NCI-H187 (cell line): ENCODE measurements around the gene IL17RD.

Source experiments
- DNase-seq, 2 experiments: peaks; one replicate each; lab custom pipeline; 2025; lab: John Stamatoyannopoulos, UW

The IL17RD gene

GRCh38 chr3:57158813-57159738, 6.1 kb downstream of the IL17RD start:
- DNase-seq, result no peak

GRCh38 chr3:57158325-57158724, 6.8 kb downstream of the IL17RD start:
- no peak for DNase-seq

- no peak for DNase-seq
Measured at GRCh38 chr3:57157545-57157944, 7.6 kb downstream of the IL17RD start.

- DNase-seq, result no peak
Measured at GRCh38 chr3:57155310-57155643, 9.9 kb downstream of the IL17RD start.

GRCh38 chr3:57154470-57155309, 10.5 kb downstream of the IL17RD start:
- DNase-seq, result no peak

- no peak for DNase-seq
Measured at GRCh38 chr3:57152151-57153143, 12.7 kb downstream of the IL17RD start.

GRCh38 chr3:57151749-57152148, 13.4 kb downstream of the IL17RD start:
- no peak for DNase-seq

GRCh38 chr3:57151021-57151449, 14.1 kb downstream of the IL17RD start:
- no peak for DNase-seq

GRCh38 chr3:57150113-57150581, 15.0 kb downstream of the IL17RD start:
- DNase-seq, result no peak

- DNase-seq, result no peak
Measured at GRCh38 chr3:57147071-57147470, 18.1 kb downstream of the IL17RD start.

- DNase-seq, result no peak
Measured at GRCh38 chr3:57145852-57146251, 19.3 kb downstream of the IL17RD start.

GRCh38 chr3:57144952-57145351, 20.2 kb downstream of the IL17RD start:
- DNase-seq, result no peak

- no peak for DNase-seq
Measured at GRCh38 chr3:57143886-57144459, 21.2 kb downstream of the IL17RD start.

- no peak for DNase-seq
Measured at GRCh38 chr3:57142411-57142723, 22.8 kb downstream of the IL17RD start.

- no peak for DNase-seq
Measured at GRCh38 chr3:57141719-57142410, 23.3 kb downstream of the IL17RD start.

GRCh38 chr3:57140894-57141293, 24.3 kb downstream of the IL17RD start:
- DNase-seq, result no peak

- DNase-seq, result no peak
Measured at GRCh38 chr3:57135964-57136719, 29.0 kb downstream of the IL17RD start.

GRCh38 chr3:57133157-57133556, 32.0 kb downstream of the IL17RD start:
- DNase-seq, result no peak

GRCh38 chr3:57132674-57133073, 32.5 kb downstream of the IL17RD start:
- no peak for DNase-seq

- DNase-seq, result no peak
Measured at GRCh38 chr3:57131210-57131588, 34.0 kb downstream of the IL17RD start.
